ENCODE data around the gene CPNE1.

The CPNE1 gene

DNA sequence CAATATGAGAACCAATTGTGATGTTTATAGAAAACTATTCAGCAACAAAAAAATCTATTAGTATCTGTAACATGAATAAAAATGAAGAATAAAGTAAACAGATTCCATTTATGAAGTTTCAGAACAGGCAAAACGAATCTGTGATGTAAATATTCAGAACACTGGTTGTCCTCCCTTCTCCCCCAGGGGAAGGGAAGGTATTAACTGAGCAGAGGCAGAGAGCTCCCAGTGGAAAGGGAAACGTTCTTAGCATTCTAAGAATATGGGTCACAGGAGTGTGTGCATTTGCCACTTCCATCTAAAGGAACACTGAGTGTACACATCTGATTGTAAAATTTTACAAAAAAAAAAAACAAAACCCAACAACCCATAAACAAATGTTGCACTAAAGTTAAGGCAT is 25.9 kb downstream of the CPNE1 start:
- ATAC-seq, result no peak
- no peak for TF ChIP-seq ZNF565 (CRISPR knock-in tag; conservative IDR thresholded peaks at IDR 0.05; ENCODE audit: low read depth)
- TF ChIP-seq TOX (CRISPR knock-in tag; IDR thresholded peaks at IDR 0.05; ENCODE audit: borderline replicate concordance), result no peak
- TF ChIP-seq, protein P1, sequence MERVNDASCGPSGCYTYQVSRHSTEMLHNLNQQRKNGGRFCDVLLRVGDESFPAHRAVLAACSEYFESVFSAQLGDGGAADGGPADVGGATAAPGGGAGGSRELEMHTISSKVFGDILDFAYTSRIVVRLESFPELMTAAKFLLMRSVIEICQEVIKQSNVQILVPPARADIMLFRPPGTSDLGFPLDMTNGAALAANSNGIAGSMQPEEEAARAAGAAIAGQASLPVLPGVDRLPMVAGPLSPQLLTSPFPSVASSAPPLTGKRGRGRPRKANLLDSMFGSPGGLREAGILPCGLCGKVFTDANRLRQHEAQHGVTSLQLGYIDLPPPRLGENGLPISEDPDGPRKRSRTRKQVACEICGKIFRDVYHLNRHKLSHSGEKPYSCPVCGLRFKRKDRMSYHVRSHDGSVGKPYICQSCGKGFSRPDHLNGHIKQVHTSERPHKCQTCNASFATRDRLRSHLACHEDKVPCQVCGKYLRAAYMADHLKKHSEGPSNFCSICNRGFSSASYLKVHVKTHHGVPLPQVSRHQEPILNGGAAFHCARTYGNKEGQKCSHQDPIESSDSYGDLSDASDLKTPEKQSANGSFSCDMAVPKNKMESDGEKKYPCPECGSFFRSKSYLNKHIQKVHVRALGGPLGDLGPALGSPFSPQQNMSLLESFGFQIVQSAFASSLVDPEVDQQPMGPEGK (CRISPR knock-in tag; IDR thresholded peaks at IDR 0.05; ENCODE audit: borderline replicate concordance), result no peak
- TF ChIP-seq SNAI2 (CRISPR knock-in tag; IDR thresholded peaks at IDR 0.05), result no peak
- no peak for TF ChIP-seq TCF4 (CRISPR knock-in tag; IDR thresholded peaks at IDR 0.05; ENCODE audit: borderline replicate concordance)
- TF ChIP-seq ZFP30 (CRISPR knock-in tag; IDR thresholded peaks at IDR 0.05), result no peak
- no peak for TF ChIP-seq ZC3H10 (CRISPR knock-in tag; IDR thresholded peaks at IDR 0.05)
- no peak for TF ChIP-seq OSR1 (CRISPR knock-in tag; IDR thresholded peaks at IDR 0.05)
- TF ChIP-seq ZNF8 (CRISPR knock-in tag; IDR thresholded peaks at IDR 0.05), result no peak
- TF ChIP-seq RARB (CRISPR knock-in tag; IDR thresholded peaks at IDR 0.05), result no peak
- TF ChIP-seq ARNTL (CRISPR knock-in tag; IDR thresholded peaks at IDR 0.05; ENCODE audit: borderline replicate concordance, low read depth), result no peak
- TF ChIP-seq ESRRG (CRISPR knock-in tag; IDR thresholded peaks at IDR 0.05), result no peak
- TF ChIP-seq BACH2 (CRISPR knock-in tag; IDR thresholded peaks at IDR 0.05; ENCODE audit: borderline replicate concordance), result no peak

DNA sequence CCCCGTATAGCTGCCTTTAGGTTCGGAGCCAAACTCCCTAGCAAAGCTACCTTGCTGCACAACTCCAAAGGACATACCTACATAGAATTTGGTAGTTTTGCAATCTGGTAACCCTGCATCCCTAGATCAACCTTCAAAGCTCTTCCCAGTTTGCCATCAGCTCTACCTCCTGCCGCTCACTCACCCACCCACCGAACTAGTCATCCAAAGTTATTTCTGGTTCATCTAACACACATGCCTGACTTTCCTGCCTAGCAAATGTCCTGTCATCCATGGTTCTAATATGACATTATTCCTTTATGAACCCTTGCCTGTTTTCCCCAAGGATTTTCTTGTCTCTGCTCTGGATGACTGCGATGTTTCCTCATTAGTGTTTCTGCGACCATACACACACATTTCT is 27.4 kb downstream of the CPNE1 start:
- no peak for TF ChIP-seq TOX (CRISPR knock-in tag; IDR thresholded peaks at IDR 0.05; ENCODE audit: borderline replicate concordance)
- TF ChIP-seq ISL1 (CRISPR knock-in tag; IDR thresholded peaks at IDR 0.05), result no peak
- TF ChIP-seq GLIS3 (CRISPR knock-in tag; IDR thresholded peaks at IDR 0.05), result no peak
- TF ChIP-seq SNAI2 (CRISPR knock-in tag; IDR thresholded peaks at IDR 0.05), result no peak
- no peak for TF ChIP-seq BACH2 (CRISPR knock-in tag; IDR thresholded peaks at IDR 0.05; ENCODE audit: borderline replicate concordance)
- no peak for TF ChIP-seq RARB (CRISPR knock-in tag; IDR thresholded peaks at IDR 0.05)
- TF ChIP-seq, protein P2, sequence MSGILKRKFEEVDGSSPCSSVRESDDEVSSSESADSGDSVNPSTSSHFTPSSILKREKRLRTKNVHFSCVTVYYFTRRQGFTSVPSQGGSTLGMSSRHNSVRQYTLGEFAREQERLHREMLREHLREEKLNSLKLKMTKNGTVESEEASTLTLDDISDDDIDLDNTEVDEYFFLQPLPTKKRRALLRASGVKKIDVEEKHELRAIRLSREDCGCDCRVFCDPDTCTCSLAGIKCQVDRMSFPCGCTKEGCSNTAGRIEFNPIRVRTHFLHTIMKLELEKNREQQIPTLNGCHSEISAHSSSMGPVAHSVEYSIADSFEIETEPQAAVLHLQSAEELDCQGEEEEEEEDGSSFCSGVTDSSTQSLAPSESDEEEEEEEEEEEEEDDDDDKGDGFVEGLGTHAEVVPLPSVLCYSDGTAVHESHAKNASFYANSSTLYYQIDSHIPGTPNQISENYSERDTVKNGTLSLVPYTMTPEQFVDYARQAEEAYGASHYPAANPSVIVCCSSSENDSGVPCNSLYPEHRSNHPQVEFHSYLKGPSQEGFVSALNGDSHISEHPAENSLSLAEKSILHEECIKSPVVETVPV (CRISPR knock-in tag; IDR thresholded peaks at IDR 0.05), result no peak
- no peak for TF ChIP-seq ZFP3 (CRISPR knock-in tag; IDR thresholded peaks at IDR 0.05)
- no peak for TF ChIP-seq ARNTL (CRISPR knock-in tag; IDR thresholded peaks at IDR 0.05; ENCODE audit: borderline replicate concordance, low read depth)
- TF ChIP-seq ZNF8 (CRISPR knock-in tag; IDR thresholded peaks at IDR 0.05), result no peak
- no peak for TF ChIP-seq ZNF565 (CRISPR knock-in tag; conservative IDR thresholded peaks at IDR 0.05; ENCODE audit: low read depth)
- no peak for ATAC-seq

DNA sequence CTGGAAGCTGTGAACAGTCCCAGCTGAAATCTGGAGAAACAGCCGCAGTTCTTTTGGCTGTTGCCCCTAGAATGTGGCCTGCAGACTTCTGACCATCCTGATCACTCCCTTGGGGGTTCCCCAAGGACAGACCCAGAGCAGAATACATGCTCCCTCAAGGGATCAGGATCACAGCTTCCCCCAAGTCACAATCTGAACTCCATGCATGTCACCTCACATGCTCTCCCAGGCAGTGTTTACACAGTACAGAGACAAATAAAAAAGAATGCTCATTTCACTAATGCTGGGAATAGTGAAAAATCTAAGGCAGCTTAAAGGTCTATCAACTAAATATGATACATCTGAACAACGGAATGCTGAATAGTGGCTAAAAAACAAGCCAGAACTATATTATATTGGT is 28.6 kb downstream of the CPNE1 start:
- TF ChIP-seq RARB (CRISPR knock-in tag; IDR thresholded peaks at IDR 0.05), result no peak
- TF ChIP-seq PPARA (CRISPR knock-in tag; IDR thresholded peaks at IDR 0.05; ENCODE audit: borderline replicate concordance), result no peak
- no peak for TF ChIP-seq CSDC2 (CRISPR knock-in tag; IDR thresholded peaks at IDR 0.05)
- TF ChIP-seq, protein P3, sequence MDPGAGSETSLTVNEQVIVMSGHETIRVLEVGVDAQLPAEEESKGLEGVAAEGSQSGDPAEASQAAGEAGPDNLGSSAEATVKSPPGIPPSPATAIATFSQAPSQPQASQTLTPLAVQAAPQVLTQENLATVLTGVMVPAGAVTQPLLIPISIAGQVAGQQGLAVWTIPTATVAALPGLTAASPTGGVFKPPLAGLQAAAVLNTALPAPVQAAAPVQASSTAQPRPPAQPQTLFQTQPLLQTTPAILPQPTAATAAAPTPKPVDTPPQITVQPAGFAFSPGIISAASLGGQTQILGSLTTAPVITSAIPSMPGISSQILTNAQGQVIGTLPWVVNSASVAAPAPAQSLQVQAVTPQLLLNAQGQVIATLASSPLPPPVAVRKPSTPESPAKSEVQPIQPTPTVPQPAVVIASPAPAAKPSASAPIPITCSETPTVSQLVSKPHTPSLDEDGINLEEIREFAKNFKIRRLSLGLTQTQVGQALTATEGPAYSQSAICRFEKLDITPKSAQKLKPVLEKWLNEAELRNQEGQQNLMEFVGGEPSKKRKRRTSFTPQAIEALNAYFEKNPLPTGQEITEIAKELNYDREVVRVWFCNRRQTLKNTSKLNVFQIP (CRISPR knock-in tag; IDR thresholded peaks at IDR 0.05; ENCODE audit: borderline replicate concordance, low read depth), result no peak
- no peak for TF ChIP-seq GLIS3 (CRISPR knock-in tag; IDR thresholded peaks at IDR 0.05)
- no peak for TF ChIP-seq TCF4 (CRISPR knock-in tag; IDR thresholded peaks at IDR 0.05; ENCODE audit: borderline replicate concordance)
- TF ChIP-seq TOX (CRISPR knock-in tag; IDR thresholded peaks at IDR 0.05; ENCODE audit: borderline replicate concordance), result no peak
- TF ChIP-seq ZNF565 (CRISPR knock-in tag; conservative IDR thresholded peaks at IDR 0.05; ENCODE audit: low read depth), result no peak
- TF ChIP-seq BACH2 (CRISPR knock-in tag; IDR thresholded peaks at IDR 0.05; ENCODE audit: borderline replicate concordance), result no peak
- TF ChIP-seq ISL1 (CRISPR knock-in tag; IDR thresholded peaks at IDR 0.05), result no peak
- TF ChIP-seq ZC3H10 (CRISPR knock-in tag; IDR thresholded peaks at IDR 0.05), result no peak
- no peak for TF ChIP-seq ZNF8 (CRISPR knock-in tag; IDR thresholded peaks at IDR 0.05)
- TF ChIP-seq, protein P4, sequence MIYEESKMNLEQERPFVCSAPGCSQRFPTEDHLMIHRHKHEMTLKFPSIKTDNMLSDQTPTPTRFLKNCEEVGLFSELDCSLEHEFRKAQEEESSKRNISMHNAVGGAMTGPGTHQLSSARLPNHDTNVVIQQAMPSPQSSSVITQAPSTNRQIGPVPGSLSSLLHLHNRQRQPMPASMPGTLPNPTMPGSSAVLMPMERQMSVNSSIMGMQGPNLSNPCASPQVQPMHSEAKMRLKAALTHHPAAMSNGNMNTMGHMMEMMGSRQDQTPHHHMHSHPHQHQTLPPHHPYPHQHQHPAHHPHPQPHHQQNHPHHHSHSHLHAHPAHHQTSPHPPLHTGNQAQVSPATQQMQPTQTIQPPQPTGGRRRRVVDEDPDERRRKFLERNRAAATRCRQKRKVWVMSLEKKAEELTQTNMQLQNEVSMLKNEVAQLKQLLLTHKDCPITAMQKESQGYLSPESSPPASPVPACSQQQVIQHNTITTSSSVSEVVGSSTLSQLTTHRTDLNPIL (CRISPR knock-in tag; IDR thresholded peaks at IDR 0.05; ENCODE audit: low read depth), result no peak
- ATAC-seq, result no peak

DNA sequence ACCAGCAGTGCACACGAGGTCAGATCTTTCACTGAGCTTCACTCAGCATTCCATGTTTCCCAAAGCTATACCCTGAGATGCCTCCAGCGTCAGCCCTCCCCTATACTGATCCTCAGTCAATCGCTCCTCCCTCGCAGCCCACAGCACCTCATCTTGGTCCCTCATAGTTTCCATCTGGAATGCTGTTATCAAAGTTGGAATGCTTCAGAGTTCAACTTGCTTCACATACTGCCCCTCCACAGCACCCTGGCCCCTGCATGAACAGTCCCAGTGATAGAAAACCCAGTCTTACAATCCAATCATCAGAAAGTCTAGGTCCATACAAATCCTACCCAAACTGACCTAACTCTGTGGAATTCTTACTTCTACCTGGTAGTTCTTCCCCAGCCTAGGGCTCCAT is 29.0 kb downstream of the CPNE1 start:
- no peak; the same call in 2 of the 3 replicates for ATAC-seq
- TF ChIP-seq, protein P5, sequence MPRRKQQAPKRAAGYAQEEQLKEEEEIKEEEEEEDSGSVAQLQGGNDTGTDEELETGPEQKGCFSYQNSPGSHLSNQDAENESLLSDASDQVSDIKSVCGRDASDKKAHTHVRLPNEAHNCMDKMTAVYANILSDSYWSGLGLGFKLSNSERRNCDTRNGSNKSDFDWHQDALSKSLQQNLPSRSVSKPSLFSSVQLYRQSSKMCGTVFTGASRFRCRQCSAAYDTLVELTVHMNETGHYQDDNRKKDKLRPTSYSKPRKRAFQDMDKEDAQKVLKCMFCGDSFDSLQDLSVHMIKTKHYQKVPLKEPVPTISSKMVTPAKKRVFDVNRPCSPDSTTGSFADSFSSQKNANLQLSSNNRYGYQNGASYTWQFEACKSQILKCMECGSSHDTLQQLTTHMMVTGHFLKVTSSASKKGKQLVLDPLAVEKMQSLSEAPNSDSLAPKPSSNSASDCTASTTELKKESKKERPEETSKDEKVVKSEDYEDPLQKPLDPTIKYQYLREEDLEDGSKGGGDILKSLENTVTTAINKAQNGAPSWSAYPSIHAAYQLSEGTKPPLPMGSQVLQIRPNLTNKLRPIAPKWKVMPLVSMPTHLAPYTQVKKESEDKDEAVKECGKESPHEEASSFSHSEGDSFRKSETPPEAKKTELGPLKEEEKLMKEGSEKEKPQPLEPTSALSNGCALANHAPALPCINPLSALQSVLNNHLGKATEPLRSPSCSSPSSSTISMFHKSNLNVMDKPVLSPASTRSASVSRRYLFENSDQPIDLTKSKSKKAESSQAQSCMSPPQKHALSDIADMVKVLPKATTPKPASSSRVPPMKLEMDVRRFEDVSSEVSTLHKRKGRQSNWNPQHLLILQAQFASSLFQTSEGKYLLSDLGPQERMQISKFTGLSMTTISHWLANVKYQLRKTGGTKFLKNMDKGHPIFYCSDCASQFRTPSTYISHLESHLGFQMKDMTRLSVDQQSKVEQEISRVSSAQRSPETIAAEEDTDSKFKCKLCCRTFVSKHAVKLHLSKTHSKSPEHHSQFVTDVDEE (CRISPR knock-in tag; IDR thresholded peaks at IDR 0.05), result no peak
- TF ChIP-seq ARNTL (CRISPR knock-in tag; IDR thresholded peaks at IDR 0.05; ENCODE audit: borderline replicate concordance, low read depth) (no peak), ZFP3 (CRISPR knock-in tag; IDR thresholded peaks at IDR 0.05) (no peak), TOX (CRISPR knock-in tag; IDR thresholded peaks at IDR 0.05; ENCODE audit: borderline replicate concordance) (no peak), ZNF70 (CRISPR knock-in tag; IDR thresholded peaks at IDR 0.05) (no peak), ZNF565 (CRISPR knock-in tag; conservative IDR thresholded peaks at IDR 0.05; ENCODE audit: low read depth) (no peak), ZC3H10 (CRISPR knock-in tag; IDR thresholded peaks at IDR 0.05) (no peak)
- TF ChIP-seq, protein P4 (CRISPR knock-in tag; IDR thresholded peaks at IDR 0.05; ENCODE audit: low read depth), result no peak

Measured in SK-N-SH treated with all-trans-retinoic acid at 6 μM for 48 hours (cell line).